Measurements from ENCODE around the gene AADACL4.

- no peak for TF ChIP-seq JUND (IDR thresholded peaks at IDR 0.05; ENCODE audit: low read length)
- TF ChIP-seq FOSL1 (IDR thresholded peaks at IDR 0.05; ENCODE audit: insufficient read depth, low read depth, low read length), result no peak
- TF ChIP-seq RFX5 (IDR thresholded peaks at IDR 0.05; ENCODE audit: borderline replicate concordance, low read depth, low read length), result no peak
Measured at GRCh38 chr1:12601700-12602658, 41.9 kb upstream of the AADACL4 start.

Data from H1 (cell line).